Activated CD8-positive, alpha-beta T cell treated with anti-CD3 and anti-CD28 coated beads for 36 hours (primary cell): ENCODE results near the gene KRT15. TPM values are rescaled to one million over a fixed set of nuclear protein-coding genes. Genes with fewer than 3 reads are reported as not detected.
"Not testable (repeated sequence)": the region's sequence is repeated elsewhere in the genome, so short reads cannot be mapped to it uniquely, and the experiment has no call there.

ENCODE experiments used
- ATAC-seq: fragments of 200-7000 bp; cut with Tn5 transposase; one replicate; pipeline ENCODE4 v1.10.0; 2021; ENCODE audit warnings: mild to moderate bottlenecking, moderate library complexity
- CTCF ChIA-PET: fragments of 350-600 bp; sonication (Branson Sonifier 250); formaldehyde crosslinking; loops from one replicate; lab custom pipeline; 2021; ENCODE audit warnings: antibody characterized with exemption; lab: Charles Lee
- POLR2A ChIA-PET: fragments of 350-600 bp; sonication (Branson Sonifier 250); formaldehyde crosslinking; loops from one replicate; lab custom pipeline; 2021; ENCODE audit warnings: antibody characterized with exemption; lab: Charles Lee
- DNase-seq: peaks from one replicate; pipeline ENCODE4 v3.0.0-alpha.2; 2020
- H3K27ac Mint-ChIP-seq: one replicate; pipeline ENCODE4 v1.8.0; 2021; ENCODE audit warnings: mild to moderate bottlenecking, mixed read lengths
- H3K27me3 Mint-ChIP-seq: one replicate; pipeline ENCODE4 v1.8.0; 2021; ENCODE audit warnings: mixed read lengths
- H3K36me3 Mint-ChIP-seq: one replicate; pipeline ENCODE4 v1.8.0; 2021; ENCODE audit warnings: low read depth, mixed read lengths
- H3K4me1 Mint-ChIP-seq: one replicate; pipeline ENCODE4 v1.8.0; 2021; ENCODE audit warnings: low read depth, mixed read lengths
- H3K4me3 Mint-ChIP-seq: one replicate; pipeline ENCODE4 v1.8.0; 2021; ENCODE audit warnings: mild to moderate bottlenecking, moderate library complexity, mixed read lengths
- H3K9me3 Mint-ChIP-seq: one replicate; pipeline ENCODE4 v1.8.0; 2021; ENCODE audit warnings: mixed read lengths
- CTCF ChIP-seq: fragments of 200-600 bp; IDR thresholded peaks from one replicate; pipeline ENCODE4 v1.8.0; 2022; ENCODE audit warnings: antibody characterized with exemption, mild to moderate bottlenecking
- intact Hi-C: fragments of 100-400 bp; cut with micrococcal nuclease; formaldehyde crosslinking; loops from one replicate; pipeline ENCODE4 v1.10.0; 2022
- total RNA-seq, 2 experiments: library from RNA; stranded (reverse); gene quantifications; one replicate each; pipeline ENCODE4 v1.2.3, GENCODE V29; 2021

The KRT15 gene
- total RNA-seq, 2 experiments from 2014 or later = not detected

GRCh38 chr17:41546819-41547218 is 28.1 kb upstream of the KRT15 start:
- ATAC-seq = no peak
- H3K27me3 Mint-ChIP-seq = peaks cover 2% of the 10 kb centered on the region
- H3K9me3 Mint-ChIP-seq = peaks cover 10% of the 10 kb centered on the region
- H3K36me3 Mint-ChIP-seq = no peaks in the 10 kb centered on the region
- no peak for TF ChIP-seq CTCF
- ChIA-PET POLR2A (no interaction called here), CTCF (interaction anchor here (2.6 to 8.2 kb wide), 3 partner anchors 26 to 117 kb away, joined by 12 to 190 read pairs (median 156); partner anchors contain the start of gene KRT9)
- DNase-seq = no peak
- H3K4me3 Mint-ChIP-seq = no peak overlapping the region
- peaks cover 20% of the 10 kb centered on the region for H3K4me1 Mint-ChIP-seq
- H3K27ac Mint-ChIP-seq = no peak overlapping the region
- intact Hi-C loops = no loop called here

GRCh38 chr17:41545829-41546410 is 27.2 kb upstream of the KRT15 start:
- ChIA-PET POLR2A (no interaction called here), CTCF (interaction anchor here (3.5 to 8.2 kb wide), 2 partner anchors 117 to 118 kb away, joined by 14 to 190 read pairs; no protein-coding TSS in a partner anchor)
- Mint-ChIP-seq H3K27me3 (peaks cover 2% of the 10 kb centered on the region), H3K4me3 (no peak overlapping the region), H3K9me3 (peaks cover 10% of the 10 kb centered on the region), H3K27ac (no peak overlapping the region), H3K4me1 (peaks cover 20% of the 10 kb centered on the region), H3K36me3 (no peaks in the 10 kb centered on the region)
- no peak for TF ChIP-seq CTCF
- intact Hi-C loops = no loop called here
- no peak for ATAC-seq
- no peak for DNase-seq

- intact Hi-C loops = no loop called here
- no peak for ATAC-seq
- H3K4me3 Mint-ChIP-seq = no peak overlapping the region
Measured at GRCh38 chr17:41544935-41545334, 26.2 kb upstream of the KRT15 start.

GRCh38 chr17:41544491-41544892 is 25.8 kb upstream of the KRT15 start:
- CTCF ChIA-PET = interaction anchor here (1.1 to 3.5 kb wide), 3 partner anchors 104 to 121 kb away, joined by 3 to 14 read pairs (median 8); no protein-coding TSS in a partner anchor
- H3K36me3 Mint-ChIP-seq = no peaks in the 10 kb centered on the region
- POLR2A ChIA-PET = interaction anchor here (0.7 to 1.1 kb wide), 2 partner anchors 14 to 147 kb away, joined by 3 read pairs; no protein-coding TSS in a partner anchor

More at GRCh38 chr17:41544935-41545334, 26.2 kb upstream of the KRT15 start:
- DNase-seq = no peak
- Mint-ChIP-seq H3K9me3 (peaks cover 10% of the 10 kb centered on the region), H3K27me3 (peaks cover 2% of the 10 kb centered on the region), H3K4me1 (peaks cover 20% of the 10 kb centered on the region), H3K36me3 (no peaks in the 10 kb centered on the region), H3K27ac (no peak overlapping the region)
- no peak for TF ChIP-seq CTCF
- ChIA-PET CTCF (interaction anchor here (1.1 to 3.5 kb wide), 3 partner anchors 104 to 121 kb away, joined by 3 to 14 read pairs (median 8); no protein-coding TSS in a partner anchor), POLR2A (interaction anchor here (0.7 to 1.1 kb wide), 2 partner anchors 13 to 146 kb away, joined by 3 read pairs; no protein-coding TSS in a partner anchor)

GRCh38 chr17:41542786-41543185 is 24.1 kb upstream of the KRT15 start:
- CTCF ChIA-PET = interaction anchor here (1.0 to 3.5 kb wide), 3 partner anchors 17 to 120 kb away, joined by 3 to 14 read pairs (median 9); no protein-coding TSS in a partner anchor
- H3K27me3 Mint-ChIP-seq, DNase-seq, H3K4me1 Mint-ChIP-seq, intact Hi-C loops, H3K4me3 Mint-ChIP-seq, H3K36me3 Mint-ChIP-seq, ATAC-seq, H3K27ac Mint-ChIP-seq: not testable (repeated sequence)
- POLR2A ChIA-PET = interaction anchor here (1.4 kb wide), 1 partner anchor 10 kb away, joined by 4 read pairs; no protein-coding TSS in a partner anchor
- H3K9me3 Mint-ChIP-seq = peaks cover 10% of the 10 kb centered on the region

More at GRCh38 chr17:41544491-41544892, 25.8 kb upstream of the KRT15 start:
- ATAC-seq = no peak
- Mint-ChIP-seq H3K9me3 (peaks cover 10% of the 10 kb centered on the region), H3K27ac (no peak overlapping the region), H3K4me3 (no peak overlapping the region), H3K4me1 (peaks cover 20% of the 10 kb centered on the region), H3K27me3 (peaks cover 2% of the 10 kb centered on the region)
- intact Hi-C loops = no loop called here
- DNase-seq = no peak
- no peak for TF ChIP-seq CTCF
